ENCODE measurements around the gene MRPL32.

The MRPL32 gene

GRCh38 chr7:42935861-42936260 is 3.7 kb downstream of the MRPL32 start:
- DNase-seq (ENCODE audit: low spot score): no peak
- TF ChIP-seq CTCF (IDR thresholded peaks at IDR 0.05): no peak
- Histone ChIP-seq H3K27ac (no peak overlapping the region), H3K4me3 (no peak overlapping the region)

GRCh38 chr7:42939457-42940240 is 7.5 kb downstream of the MRPL32 start:
- no peak overlapping the region for H3K4me3 ChIP-seq
- no peak for DNase-seq (ENCODE audit: low spot score)
- no peak for TF ChIP-seq CTCF (IDR thresholded peaks at IDR 0.05)
- no peak overlapping the region for H3K27ac ChIP-seq

GRCh38 chr7:42940985-42941847 is 9.0 kb downstream of the MRPL32 start:
- TF ChIP-seq CTCF (IDR thresholded peaks at IDR 0.05): peak; percentile 75
- DNase-seq (ENCODE audit: low spot score): no peak
- Histone ChIP-seq H3K27ac (no peak overlapping the region), H3K4me3 (no peak overlapping the region)

- TF ChIP-seq CTCF (IDR thresholded peaks at IDR 0.05): no peak
- Histone ChIP-seq H3K27ac (no peak overlapping the region), H3K4me3 (no peak overlapping the region)
- DNase-seq (ENCODE audit: low spot score): no peak
These were observed 13.8 kb downstream of the MRPL32 start for GRCh38 chr7:42945821-42946626.

GRCh38 chr7:42946627-42946950 is 14.4 kb downstream of the MRPL32 start:
- Histone ChIP-seq H3K27ac (no peak overlapping the region), H3K4me3 (no peak overlapping the region)
- TF ChIP-seq CTCF (IDR thresholded peaks at IDR 0.05): no peak
- no peak for DNase-seq (ENCODE audit: low spot score)

- no peak overlapping the region for H3K27ac ChIP-seq
- TF ChIP-seq CTCF (IDR thresholded peaks at IDR 0.05): no peak
- H3K4me3 ChIP-seq: no peak overlapping the region
- no peak for DNase-seq (ENCODE audit: low spot score)
These were observed 15.3 kb downstream of the MRPL32 start for GRCh38 chr7:42947521-42947920.

Measured in coronary artery (tissue), 2 donors.